HEK293T (cell line): ENCODE measurements around the gene LEAP2.

Experiments used
- ARNT ChIP-seq: fragments of 450-650 bp; IDR thresholded peaks from 2 replicates; pipeline ENCODE4 v1.6.1; 2017; ENCODE audit warnings: mild to moderate bottlenecking
- FOXA1 ChIP-seq: fragments of 450-650 bp; IDR thresholded peaks from 2 replicates; pipeline ENCODE4 v1.6.1; 2016; ENCODE audit warnings: mild to moderate bottlenecking
- FOXK2 ChIP-seq: fragments of 450-650 bp; IDR thresholded peaks from 2 replicates; pipeline ENCODE4 v1.6.1; 2016; ENCODE audit warnings: mild to moderate bottlenecking
- FOXM1 ChIP-seq: fragments of 450-650 bp; IDR thresholded peaks from 2 replicates; pipeline ENCODE4 v1.6.1; 2017; ENCODE audit warnings: mild to moderate bottlenecking, borderline replicate concordance
- L3MBTL2 ChIP-seq: fragments of 450-650 bp; conservative IDR thresholded peaks from 2 replicates; pipeline ENCODE4 v1.6.1; 2016; ENCODE audit warnings: mild to moderate bottlenecking
- SP1 ChIP-seq: fragments of 450-650 bp; IDR thresholded peaks from 2 replicates; pipeline ENCODE4 v1.6.1; 2017
- SUZ12 ChIP-seq: fragments of 450-650 bp; IDR thresholded peaks from 2 replicates; pipeline ENCODE4 v1.6.1; 2016; ENCODE audit warnings: mild to moderate bottlenecking
- TARDBP ChIP-seq: fragments of 450-650 bp; IDR thresholded peaks from 2 replicates; pipeline ENCODE4 v1.6.1; 2016

DNA sequence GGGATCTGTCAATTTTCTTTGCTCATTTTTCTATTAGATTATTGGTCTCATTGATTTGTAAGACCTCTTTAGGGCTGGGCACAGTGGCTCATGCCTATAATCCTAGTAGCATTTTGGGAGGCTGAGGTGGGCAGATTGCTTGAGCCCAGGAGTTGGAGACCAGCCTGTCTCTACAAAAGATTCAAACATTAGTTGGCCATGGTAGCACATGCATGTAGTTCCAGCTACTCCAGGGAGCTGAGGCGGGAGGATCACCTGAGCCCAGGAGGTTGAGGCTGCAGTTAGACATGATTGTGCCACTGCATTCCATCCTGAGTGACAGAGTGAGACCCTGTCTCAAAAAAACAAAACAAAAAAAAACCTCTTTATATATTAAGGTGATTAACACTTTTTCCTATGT lies 36.6 kb upstream of the LEAP2 start:
- TF ChIP-seq FOXK2 (no peak), SP1 (no peak), SUZ12 (no peak), FOXA1 (no peak), L3MBTL2 (no peak), FOXM1 (no peak), ARNT (no peak), TARDBP (no peak)
